Ishikawa (cell line): ENCODE measurements around the gene NEDD4L.

Experiments used
- CEBPB ChIP-seq: IDR thresholded peaks from 2 replicates; pipeline ENCODE4 v1.6.1; 2012
- CREB1 ChIP-seq: IDR thresholded peaks from 2 replicates; pipeline ENCODE4 v1.6.1; 2012; ENCODE audit warnings: low read depth
- EP300 ChIP-seq: IDR thresholded peaks from 2 replicates; pipeline ENCODE4 v1.6.1; 2012; ENCODE audit warnings: borderline replicate concordance
- FOXM1 ChIP-seq: IDR thresholded peaks from 2 replicates; pipeline ENCODE4 v1.6.1; 2012; ENCODE audit warnings: low read depth, borderline replicate concordance
- NFIC ChIP-seq: IDR thresholded peaks from 2 replicates; pipeline ENCODE4 v1.6.1; 2012
- RAD21 ChIP-seq: IDR thresholded peaks from 2 replicates; pipeline ENCODE4 v1.6.1; 2012; ENCODE audit warnings: low read depth
- TAF1 ChIP-seq: IDR thresholded peaks from 2 replicates; pipeline ENCODE4 v1.6.1; 2012; ENCODE audit warnings: low read depth, mild to moderate bottlenecking
- TCF12 ChIP-seq: IDR thresholded peaks from 2 replicates; pipeline ENCODE4 v1.6.1; 2012; ENCODE audit warnings: low read depth
- TEAD4 ChIP-seq: IDR thresholded peaks from 2 replicates; pipeline ENCODE4 v1.6.1; 2012
- YY1 ChIP-seq: IDR thresholded peaks from 2 replicates; pipeline ENCODE4 v1.6.1; 2012; ENCODE audit warnings: low read depth
- ZBTB7A ChIP-seq: IDR thresholded peaks from 2 replicates; pipeline ENCODE4 v1.6.1; 2012; ENCODE audit warnings: low read depth
- TF ChIP-seq, protein P1 (sequence below): IDR thresholded peaks from 2 replicates; pipeline ENCODE4 v1.6.1; 2012
- TF ChIP-seq, protein P2 (sequence below): IDR thresholded peaks from 2 replicates; pipeline ENCODE4 v1.6.1; 2012; ENCODE audit warnings: low read depth, mild to moderate bottlenecking
- TF ChIP-seq, protein P3 (sequence below): IDR thresholded peaks from 2 replicates; pipeline ENCODE4 v1.6.1; 2012

Gene NEDD4L

DNA sequence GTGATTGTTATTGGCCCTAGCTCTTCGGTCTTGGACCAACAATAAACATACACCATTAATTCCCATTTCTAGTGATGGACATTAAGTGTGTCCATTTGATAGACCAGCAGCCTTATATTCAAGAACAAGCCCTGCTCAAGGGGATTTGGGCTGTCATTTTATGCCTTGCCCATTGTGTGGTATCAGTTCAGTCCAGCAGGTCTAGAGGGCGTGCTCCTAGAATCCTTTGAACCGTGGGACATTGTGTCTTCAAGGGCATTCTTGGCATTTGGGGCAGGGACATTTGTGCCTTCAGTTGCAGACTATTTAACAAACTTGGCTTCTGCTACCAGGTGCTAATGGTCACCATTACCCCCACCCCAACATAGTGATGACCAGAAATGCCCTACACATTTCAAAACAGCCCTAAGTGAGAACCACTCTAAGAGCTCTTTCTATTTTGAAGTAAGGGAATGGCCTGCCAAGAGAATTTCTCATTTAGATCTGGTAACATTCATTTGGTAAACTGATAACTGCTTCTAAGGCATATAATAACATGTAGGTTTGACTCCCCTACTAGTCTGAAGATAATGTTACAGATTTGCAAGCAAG, 300.1 kb downstream of the NEDD4L start:
- TF ChIP-seq, protein P1, sequence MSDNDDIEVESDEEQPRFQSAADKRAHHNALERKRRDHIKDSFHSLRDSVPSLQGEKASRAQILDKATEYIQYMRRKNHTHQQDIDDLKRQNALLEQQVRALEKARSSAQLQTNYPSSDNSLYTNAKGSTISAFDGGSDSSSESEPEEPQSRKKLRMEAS, result no peak
- TF ChIP-seq NFIC (no peak), TAF1 (no peak), YY1 (no peak), CEBPB (no peak), ZBTB7A (no peak), TCF12 (no peak)
- TF ChIP-seq, protein P2, sequence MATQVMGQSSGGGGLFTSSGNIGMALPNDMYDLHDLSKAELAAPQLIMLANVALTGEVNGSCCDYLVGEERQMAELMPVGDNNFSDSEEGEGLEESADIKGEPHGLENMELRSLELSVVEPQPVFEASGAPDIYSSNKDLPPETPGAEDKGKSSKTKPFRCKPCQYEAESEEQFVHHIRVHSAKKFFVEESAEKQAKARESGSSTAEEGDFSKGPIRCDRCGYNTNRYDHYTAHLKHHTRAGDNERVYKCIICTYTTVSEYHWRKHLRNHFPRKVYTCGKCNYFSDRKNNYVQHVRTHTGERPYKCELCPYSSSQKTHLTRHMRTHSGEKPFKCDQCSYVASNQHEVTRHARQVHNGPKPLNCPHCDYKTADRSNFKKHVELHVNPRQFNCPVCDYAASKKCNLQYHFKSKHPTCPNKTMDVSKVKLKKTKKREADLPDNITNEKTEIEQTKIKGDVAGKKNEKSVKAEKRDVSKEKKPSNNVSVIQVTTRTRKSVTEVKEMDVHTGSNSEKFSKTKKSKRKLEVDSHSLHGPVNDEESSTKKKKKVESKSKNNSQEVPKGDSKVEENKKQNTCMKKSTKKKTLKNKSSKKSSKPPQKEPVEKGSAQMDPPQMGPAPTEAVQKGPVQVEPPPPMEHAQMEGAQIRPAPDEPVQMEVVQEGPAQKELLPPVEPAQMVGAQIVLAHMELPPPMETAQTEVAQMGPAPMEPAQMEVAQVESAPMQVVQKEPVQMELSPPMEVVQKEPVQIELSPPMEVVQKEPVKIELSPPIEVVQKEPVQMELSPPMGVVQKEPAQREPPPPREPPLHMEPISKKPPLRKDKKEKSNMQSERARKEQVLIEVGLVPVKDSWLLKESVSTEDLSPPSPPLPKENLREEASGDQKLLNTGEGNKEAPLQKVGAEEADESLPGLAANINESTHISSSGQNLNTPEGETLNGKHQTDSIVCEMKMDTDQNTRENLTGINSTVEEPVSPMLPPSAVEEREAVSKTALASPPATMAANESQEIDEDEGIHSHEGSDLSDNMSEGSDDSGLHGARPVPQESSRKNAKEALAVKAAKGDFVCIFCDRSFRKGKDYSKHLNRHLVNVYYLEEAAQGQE, result no peak
- TF ChIP-seq, protein P3, sequence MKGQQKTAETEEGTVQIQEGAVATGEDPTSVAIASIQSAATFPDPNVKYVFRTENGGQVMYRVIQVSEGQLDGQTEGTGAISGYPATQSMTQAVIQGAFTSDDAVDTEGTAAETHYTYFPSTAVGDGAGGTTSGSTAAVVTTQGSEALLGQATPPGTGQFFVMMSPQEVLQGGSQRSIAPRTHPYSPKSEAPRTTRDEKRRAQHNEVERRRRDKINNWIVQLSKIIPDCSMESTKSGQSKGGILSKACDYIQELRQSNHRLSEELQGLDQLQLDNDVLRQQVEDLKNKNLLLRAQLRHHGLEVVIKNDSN, result no peak

DNA sequence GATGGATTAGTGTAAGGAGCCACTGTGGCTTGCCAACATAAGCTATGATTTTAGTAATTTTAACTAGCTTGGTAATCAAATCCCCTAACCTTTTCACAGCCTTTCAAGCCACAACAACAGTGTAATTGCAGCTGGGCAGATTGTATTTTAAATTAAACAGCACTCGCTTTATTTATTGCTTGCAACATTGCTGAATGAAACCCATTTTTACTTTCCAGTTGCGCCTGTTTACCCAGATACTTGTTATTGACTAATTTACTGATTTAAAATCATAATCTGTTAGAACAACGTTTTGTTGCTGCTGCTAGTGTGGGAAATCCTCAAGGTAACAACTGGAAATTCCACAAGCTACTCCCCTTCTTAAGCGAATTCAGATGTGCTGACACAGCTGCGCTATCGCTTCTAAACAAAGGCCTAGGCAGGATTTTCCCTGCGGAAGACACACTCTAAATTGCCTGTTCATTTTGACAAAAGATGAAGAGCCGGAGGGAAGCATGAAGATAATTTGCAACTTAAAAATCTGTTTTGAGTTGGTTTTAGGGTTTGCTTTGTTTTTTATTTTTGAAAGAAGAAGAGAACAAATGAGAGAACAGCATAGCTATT, 300.9 kb downstream of the NEDD4L start:
- TF ChIP-seq TEAD4 (no peak), TAF1 (no peak), FOXM1 (no peak), EP300 (no peak), CREB1 (no peak)
- TF ChIP-seq, protein P3, result no peak

DNA sequence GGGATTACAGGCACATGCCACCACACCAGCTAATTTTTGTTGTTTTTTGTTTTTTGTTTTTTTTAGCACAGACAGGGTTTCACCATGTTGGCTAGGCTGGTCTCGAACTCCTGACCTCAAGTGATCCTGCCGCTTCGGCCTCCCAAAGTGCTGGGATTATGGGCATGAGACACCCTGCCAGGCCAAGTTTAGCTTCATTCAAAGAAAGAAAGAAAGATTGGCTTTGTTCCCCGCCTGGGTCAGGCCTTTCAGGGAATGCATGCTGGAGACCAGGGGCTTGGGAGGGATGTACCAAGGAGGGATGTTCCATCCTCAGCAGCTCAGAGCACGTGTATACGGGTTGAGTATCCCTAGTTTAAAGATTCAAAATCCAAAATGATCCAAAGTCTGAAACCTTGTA, 301.8 kb downstream of the NEDD4L start:
- no peak for TF ChIP-seq ZBTB7A
- no peak for TF ChIP-seq RAD21
- TF ChIP-seq CREB1, result no peak
- no peak for TF ChIP-seq TEAD4
- TF ChIP-seq, protein P1, result no peak
- TF ChIP-seq, protein P2, result no peak
- no peak for TF ChIP-seq FOXM1
- TF ChIP-seq, protein P3, result no peak
- no peak for TF ChIP-seq EP300
- no peak for TF ChIP-seq CEBPB
- no peak for TF ChIP-seq NFIC

DNA sequence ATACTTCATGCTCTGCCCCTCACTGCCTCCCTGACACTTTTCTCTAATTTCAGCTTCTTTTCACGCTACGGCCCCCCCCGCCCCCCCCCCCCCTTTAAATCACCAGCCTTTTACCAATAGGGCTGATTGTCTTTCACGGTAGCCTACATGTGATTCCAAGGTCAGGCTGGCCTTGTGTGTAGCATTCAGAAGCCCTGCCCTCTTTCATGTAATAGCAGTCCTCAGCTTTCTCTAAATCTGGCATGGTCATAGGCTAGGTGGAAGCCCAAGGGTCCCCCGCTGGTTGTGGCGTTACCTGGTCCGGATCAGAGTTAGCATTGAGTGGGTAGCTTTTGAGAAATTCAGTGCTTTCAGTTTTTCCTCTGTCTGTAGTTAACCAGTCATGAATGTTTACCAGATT, 303.1 kb downstream of the NEDD4L start:
- TF ChIP-seq FOXM1 (no peak), CREB1 (no peak)

DNA sequence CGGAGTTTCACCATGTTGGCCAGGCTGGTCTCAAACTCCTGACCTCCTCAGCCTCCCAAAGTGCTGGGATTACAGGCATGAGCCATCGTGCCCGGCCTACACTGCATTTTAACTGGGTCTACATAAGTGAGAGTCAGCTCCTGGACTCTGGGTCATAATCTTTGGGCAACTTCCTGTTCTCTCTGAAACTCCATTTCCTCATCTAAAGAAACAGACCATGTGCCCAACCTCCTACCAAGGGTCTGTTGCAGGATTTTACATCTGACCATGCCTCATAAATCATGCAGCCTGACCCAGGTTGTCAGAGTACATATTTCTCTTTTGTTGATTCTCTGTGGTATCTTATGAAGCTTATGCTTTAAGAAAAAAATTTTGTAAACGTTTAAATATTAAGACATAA, 304.5 kb downstream of the NEDD4L start:
- TF ChIP-seq TCF12 (no peak), YY1 (no peak)
- TF ChIP-seq, protein P2, result no peak
